ENCODE data around the gene LAMC2.
"Not testable (repeated sequence)": the region's sequence is repeated elsewhere in the genome, so short reads cannot be mapped to it uniquely, and the experiment has no call there.

The LAMC2 gene

DNA sequence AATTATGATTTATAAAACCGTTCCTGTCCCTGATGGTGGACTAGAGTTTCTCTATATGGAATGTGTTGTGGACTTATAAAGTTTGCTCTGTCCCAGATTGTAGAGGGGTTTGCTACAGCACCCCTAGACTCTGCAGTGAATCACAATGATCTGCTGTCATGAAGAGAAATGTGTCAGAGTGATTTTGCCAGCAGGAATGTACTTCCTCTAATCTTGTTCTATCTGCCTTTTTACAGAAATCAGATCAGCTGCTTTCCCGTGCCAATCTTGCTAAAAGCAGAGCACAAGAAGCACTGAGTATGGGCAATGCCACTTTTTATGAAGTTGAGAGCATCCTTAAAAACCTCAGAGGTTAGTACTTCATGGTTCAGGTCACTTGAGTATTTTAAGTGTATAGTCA lies 52.0 kb downstream of the LAMC2 start:
- TF ChIP-seq CTCF (conservative IDR thresholded peaks at IDR 0.05; ENCODE audit: control insufficient read depth, insufficient read depth, low read depth, low read length) = no peak
- peak; percentile 64 for DNase-seq (ENCODE audit: low read depth)

DNA sequence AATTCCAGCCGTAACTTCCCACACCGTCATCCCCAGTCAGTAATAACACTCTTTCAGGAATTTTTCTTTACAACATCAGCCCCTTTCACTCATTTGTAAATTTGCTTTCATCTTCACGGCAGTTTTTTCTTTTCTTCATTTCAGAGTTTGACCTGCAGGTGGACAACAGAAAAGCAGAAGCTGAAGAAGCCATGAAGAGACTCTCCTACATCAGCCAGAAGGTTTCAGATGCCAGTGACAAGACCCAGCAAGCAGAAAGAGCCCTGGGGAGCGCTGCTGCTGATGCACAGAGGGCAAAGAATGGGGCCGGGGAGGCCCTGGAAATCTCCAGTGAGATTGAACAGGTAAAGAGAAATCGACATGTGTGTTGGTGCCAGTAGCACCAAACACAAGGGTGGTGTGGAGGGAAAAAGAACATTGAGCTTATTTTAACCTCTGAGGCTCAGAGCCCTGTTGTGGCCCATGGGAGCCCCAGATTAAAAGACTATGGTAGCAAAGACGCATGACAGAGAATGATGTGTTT lies 53.2 kb downstream of the LAMC2 start:
- no peak for DNase-seq (ENCODE audit: low read depth)
- H3K4me3 ChIP-seq (ENCODE audit: control insufficient read depth, low read depth, low read length) = no peak overlapping the region
- no peak for TF ChIP-seq CTCF (conservative IDR thresholded peaks at IDR 0.05; ENCODE audit: control insufficient read depth, insufficient read depth, low read depth, low read length)

More for the DNA sequence above, 52.0 kb downstream of the LAMC2 start:
- H3K4me3 ChIP-seq (ENCODE audit: control insufficient read depth, low read depth, low read length) = no peak overlapping the region

DNA sequence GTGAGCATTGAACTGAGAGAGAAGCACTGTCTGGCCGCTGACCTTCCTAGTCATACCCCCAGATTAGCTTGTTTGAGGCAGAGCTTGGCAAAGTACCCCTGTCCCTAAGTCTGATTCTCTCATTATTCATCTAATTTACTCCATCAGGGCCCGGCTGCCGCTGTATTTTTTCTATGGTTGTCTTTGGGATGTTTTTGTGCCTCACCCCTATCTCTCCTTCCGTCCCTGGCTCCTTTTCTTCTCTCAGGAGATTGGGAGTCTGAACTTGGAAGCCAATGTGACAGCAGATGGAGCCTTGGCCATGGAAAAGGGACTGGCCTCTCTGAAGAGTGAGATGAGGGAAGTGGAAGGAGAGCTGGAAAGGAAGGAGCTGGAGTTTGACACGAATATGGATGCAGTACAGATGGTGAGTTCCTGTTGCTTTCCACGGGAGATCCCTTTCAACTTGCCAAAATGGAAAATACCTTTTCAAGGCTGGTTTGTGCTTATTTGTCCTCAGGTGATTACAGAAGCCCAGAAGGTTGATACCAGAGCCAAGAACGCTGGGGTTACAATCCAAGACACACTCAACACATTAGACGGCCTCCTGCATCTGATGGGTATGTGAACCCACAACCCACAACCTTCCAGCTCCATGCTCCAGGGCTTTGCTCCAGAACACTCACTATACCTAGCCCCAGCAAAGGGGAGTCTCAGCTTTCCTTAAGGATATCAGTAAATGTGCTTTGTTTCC lies 53.9 kb downstream of the LAMC2 start:
- TF ChIP-seq CTCF (conservative IDR thresholded peaks at IDR 0.05; ENCODE audit: control insufficient read depth, insufficient read depth, low read depth, low read length) = no peak
- no peak for DNase-seq (ENCODE audit: low read depth)

DNA sequence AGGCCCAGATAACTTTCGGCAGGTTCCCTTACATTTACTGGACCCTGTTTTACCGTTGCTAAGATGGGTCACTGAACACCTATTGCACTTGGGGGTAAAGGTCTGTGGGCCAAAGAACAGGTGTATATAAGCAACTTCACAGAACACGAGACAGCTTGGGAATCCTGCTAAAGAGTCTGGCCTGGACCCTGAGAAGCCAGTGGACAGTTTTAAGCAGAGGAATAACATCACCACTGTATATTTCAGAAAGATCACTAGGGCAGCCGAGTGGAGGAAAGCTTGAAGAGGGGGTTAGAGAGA lies 54.4 kb downstream of the LAMC2 start:
- no peak for TF ChIP-seq CTCF (conservative IDR thresholded peaks at IDR 0.05; ENCODE audit: control insufficient read depth, insufficient read depth, low read depth, low read length)
- DNase-seq (ENCODE audit: low read depth) = no peak
- H3K4me3 ChIP-seq (ENCODE audit: control insufficient read depth, low read depth, low read length) = no peak overlapping the region

More for the DNA sequence above, 53.9 kb downstream of the LAMC2 start:
- no peak overlapping the region for H3K4me3 ChIP-seq (ENCODE audit: control insufficient read depth, low read depth, low read length)

- H3K4me3 ChIP-seq (ENCODE audit: control insufficient read depth, low read depth, low read length); DNase-seq (ENCODE audit: low read depth): not testable (repeated sequence)
Measured at GRCh38 chr1:183240853-183241252, 54.8 kb downstream of the LAMC2 start.

DNA sequence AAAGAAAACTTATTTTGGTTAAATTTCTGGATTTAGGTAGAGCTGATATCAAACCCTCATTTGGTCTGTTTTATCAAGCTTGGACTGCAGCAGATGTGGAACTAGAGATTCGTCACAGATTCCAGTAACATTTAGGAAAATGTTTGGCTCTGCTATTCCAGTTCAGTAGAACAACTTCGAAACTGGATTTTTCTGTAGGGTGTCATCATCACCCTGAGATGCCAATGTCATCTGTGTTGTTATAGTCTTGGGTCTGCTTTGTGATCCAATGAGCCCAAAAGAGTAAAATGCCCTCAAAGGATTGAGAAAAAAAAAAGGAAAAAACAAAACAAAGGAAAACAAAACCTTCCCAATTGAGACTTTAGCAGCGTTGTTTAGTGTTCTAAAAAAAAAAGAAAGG lies 55.4 kb downstream of the LAMC2 start:
- no peak for TF ChIP-seq CTCF (conservative IDR thresholded peaks at IDR 0.05; ENCODE audit: control insufficient read depth, insufficient read depth, low read depth, low read length)
- no peak overlapping the region for H3K4me3 ChIP-seq (ENCODE audit: control insufficient read depth, low read depth, low read length)
- peak; percentile 66 for DNase-seq (ENCODE audit: low read depth)

- no peak for TF ChIP-seq CTCF (conservative IDR thresholded peaks at IDR 0.05; ENCODE audit: control insufficient read depth, insufficient read depth, low read depth, low read length)
- H3K4me3 ChIP-seq (ENCODE audit: control insufficient read depth, low read depth, low read length) = no peak overlapping the region
- peak; percentile 66 for DNase-seq (ENCODE audit: low read depth)
Measured at GRCh38 chr1:183242556-183242955, 56.5 kb downstream of the LAMC2 start.

All from fibroblast of mammary gland (primary cell).